Activated CD4-positive, alpha-beta T cell treated with anti-CD3 and anti-CD28 coated beads, Interleukin-10, Interleukin-2, amounts not matched to agents 100 ng/mL and 50 ng/mL, durations not matched to agents 16 hours and 8 hours (primary cell): ENCODE measurements around the gene NF1.

Experiments used
- DNase-seq: peaks from one replicate; pipeline ENCODE4 v3.0.0-alpha.2; 2020

NF1 gene

DNA sequence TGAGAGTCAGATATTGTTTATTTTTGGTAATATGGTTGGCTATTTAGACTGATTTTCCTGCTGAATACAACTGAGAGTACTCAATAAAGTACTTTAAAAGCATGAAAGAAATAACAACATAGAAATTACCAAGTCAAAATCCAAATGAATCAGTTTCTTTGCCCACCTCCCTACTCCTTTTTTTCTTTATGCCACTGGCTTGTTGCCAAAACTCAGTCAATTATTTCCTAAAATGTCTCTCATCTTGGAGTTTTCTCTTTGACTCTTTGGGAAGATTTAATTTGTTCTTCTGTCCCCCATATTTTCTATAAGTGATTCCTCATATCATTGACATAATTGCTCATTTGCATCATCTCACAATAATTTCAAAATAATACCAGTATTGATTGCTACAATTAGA, 204.8 kb downstream of the NF1 start:
- DNase-seq: no peak

DNA sequence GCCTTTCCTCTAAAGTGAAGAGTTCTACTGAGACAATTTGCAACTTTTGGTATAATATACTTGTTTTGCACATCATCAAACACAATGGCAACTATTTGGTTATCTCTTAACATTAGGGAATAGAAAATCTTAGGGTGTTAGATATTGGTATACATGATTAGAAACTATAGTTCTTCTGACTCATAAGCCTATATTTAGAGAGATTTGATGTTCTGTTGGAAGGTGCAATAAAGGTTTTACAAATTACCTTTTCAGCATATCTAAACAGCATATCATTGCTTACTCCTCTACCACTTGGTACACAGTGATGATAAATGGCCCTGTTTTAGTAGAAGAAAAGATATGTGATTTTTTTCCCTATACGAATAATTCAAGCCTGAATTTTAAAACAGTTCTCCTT, 212.9 kb downstream of the NF1 start:
- no peak for DNase-seq

DNA sequence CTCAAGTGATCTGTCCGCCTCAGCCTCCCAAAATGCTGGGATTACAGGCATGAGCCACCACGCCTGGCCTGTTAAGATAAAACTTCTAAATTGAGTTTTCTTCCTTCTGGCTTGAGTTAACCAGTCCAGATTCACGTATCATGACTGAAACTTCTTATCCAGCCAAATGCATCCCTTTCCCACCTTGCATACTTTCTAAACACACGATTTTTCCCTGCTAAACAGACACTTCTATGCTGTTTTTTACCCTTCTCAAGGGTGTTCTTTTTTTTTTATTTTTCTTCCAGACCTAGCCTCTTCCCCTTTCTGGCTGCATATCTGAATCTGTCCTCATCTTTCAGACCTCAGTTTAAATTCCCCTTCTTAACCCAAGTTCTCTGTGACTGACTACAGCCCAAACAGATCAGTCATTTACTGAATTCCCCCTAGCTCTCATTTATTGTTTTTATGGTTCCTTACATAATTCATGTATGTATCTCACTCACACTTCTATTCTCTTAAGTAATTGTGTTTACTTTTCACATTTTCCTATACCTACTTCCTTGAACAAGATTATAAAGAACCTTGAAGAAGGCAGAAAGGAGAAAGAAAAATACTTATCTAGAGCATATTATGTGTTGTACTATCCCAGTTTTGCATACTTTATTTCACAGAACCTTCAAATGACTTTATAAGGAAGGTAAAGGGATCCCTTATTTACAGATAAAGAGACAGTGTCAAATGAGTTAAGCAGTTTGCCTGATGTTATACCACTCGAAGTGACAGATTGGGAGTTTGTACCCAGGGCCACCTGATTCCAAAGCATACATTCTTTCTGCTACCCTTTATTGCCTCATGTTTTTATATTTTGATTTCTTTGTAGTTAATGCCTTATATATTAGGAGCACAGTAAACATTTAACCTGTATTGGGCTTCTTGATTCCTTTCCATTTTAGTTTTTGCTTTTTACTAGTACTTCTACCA, 213.9 kb downstream of the NF1 start:
- peak; percentile 53 for DNase-seq

DNA sequence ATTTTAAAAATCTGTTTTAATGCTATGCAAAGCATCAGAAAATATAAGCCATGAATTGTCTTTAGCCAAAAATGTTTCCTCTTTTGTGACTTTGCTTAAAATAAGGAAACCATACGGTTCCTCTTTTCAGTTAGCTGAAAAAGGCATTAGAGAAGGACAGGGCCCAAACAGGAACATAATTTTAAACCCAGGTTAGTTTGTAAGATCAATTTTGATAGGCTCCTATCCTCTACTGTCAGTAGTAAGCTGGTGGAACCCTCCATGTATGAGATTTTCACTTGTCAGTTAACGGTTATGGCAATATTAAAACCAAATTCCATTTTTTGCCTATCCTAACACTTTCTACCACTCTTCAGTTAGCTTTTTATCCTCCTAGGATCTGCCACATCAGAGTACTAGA, 214.8 kb downstream of the NF1 start:
- DNase-seq: no peak

DNA sequence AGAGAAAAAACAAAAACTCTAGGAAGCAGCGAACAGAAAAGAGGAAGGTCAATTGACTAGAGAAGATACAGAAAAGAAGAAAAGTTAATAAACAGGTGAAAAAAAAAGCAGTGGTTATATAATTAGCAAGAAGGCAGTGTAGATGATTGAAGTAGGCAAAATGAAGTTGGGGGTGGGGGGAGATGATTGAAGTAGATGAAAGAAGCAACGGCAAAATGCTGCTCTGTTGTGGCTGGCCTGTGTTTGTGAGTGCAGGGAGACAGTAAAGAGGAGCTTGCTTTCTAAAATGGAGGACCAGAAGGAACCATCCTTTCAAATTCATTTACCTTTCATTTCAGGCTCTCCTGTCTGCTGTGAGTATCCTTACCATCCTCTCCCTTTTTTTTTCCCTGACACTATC, 215.5 kb downstream of the NF1 start:
- peak; percentile 56 for DNase-seq

DNA sequence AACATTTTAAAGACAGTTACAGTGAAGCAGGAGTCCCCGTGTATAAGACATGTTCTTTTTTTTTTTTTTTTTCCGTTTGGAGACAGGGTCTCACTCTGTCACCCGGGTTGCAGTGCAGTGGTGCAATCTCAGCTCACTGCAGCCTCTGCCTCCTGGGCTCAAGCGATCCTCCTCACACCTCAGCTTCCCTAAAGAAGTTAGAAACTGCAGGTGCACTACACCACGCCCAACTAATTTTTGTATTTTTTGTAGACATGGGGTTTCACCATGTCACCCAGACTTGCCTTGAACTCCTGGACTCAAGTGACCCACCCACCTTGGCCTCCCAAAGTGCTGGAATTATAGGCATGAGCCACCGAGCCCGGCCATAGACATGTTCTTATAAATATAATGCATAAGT, 216.1 kb downstream of the NF1 start:
- peak; percentile 42 for DNase-seq

DNA sequence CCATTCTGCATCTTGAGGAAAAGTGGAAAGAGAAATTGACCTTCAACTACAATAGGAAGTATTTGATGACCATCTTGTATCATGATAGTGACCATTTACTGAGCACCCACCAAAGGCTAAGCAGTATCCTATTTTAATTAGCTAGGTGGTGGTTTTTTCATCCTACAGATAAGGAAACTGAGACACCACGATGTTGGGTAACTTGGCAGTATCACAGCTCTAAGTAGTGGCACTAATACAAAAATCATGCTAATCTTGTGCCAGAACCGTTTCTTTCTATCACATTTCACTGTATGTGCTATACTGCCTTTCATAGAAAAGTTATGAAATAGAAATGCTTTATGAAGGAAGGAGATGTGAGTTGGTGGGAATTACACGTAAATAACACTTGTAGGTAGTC, 216.7 kb downstream of the NF1 start:
- no peak for DNase-seq

DNA sequence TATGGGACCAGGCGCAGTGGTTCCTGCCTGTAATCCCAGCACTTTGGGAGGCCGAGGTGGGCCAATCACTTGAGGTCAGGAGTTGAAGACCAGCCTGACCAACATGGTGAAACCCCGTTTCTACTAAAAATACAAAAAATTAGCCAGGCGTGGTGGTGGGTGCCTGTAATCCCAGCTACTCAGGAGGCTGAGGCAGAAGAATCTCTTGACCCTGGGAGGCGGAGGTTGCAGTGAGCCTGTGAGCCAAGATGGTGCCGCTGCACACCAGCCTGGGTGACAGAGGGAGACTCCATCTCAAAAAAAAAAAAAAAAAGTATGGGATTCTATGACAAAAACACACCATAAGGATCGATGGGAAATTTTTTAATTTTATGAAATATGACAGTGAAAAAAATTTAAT, 217.4 kb downstream of the NF1 start:
- peak; percentile 53 for DNase-seq

DNA sequence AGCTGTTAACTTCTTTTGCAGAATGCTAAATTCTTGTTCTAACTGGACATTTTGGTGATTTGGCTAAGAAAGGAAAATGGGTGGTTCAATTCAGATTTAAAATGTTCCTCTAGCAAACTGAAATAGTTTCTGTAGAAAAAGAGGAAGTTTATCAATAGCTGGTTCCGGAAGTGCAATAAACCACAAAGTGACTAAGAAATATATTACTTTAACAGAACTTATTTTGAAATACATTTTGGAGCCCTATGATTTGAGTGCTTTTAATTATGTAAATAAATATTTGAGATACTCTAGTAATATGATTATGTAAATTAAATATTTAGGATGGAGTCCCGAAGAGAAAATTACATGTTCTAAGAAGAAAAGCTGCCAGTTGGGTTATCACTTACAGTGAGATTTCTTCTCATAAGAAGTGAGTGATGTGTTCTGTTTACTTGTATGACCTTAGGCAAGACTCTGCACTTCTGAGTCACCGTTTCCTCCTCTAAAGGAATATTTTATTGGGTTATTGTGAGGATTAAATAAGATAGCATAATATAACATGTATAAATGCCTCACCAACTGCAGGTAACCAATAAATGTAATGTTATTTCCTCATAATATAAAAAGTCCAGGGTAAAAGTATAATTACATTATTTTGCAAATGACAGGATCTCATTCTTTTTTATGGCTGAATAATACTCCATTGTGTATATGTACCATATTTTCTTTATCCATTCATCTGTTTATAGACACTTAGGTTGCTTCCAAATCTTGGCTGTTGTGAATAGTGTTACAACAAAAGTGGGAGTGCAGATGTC, 219.4 kb downstream of the NF1 start, which contains the start of gene EVI2B:
Gene EVI2B (minus strand): TSS at position 73 of the 800 bp plus-strand sequence. CDS start 8,445 bp downstream, outside the sequence.
- DNase-seq: peak; percentile 73

DNA sequence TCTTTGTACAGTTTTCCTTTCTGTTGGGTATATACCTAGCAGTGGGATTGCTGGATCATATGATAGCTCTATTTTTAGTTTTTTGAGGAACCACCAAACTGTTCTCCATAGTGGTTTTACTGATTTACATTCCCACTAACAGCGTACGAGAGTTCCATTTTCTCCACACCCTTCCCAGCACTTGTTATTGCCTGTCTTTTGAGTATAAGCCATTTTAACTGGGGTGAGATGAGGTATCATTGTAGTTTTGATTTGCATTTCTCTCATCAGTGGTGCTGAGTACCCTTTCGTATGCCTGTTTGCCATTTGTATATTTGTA, 220.0 kb downstream of the NF1 start:
- no peak for DNase-seq

DNA sequence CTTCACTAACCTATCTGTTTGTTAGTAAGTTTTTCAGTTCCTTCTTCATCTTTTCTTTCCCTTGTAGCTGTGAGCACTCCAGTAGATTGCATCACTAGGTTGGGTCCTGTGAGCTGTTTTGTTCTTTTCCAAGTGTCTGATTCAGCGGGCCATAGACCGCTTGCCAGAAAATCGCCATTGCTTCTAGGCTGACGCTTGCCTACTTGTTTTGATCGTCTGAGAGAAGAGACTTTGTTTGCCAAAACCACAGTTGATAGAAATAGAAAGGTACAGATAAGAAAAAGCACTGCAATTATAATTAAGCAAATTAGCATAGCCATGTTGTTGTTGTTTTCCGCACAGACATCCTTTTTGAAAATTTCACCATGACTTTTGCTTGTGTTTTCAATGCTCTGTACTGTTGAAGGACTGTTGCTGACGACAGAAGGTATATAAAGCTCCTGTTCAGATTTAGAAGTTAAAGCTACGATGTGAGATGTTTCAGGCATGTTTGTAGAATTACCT, 223.6 kb downstream of the NF1 start:
- peak; percentile 81 for DNase-seq

DNA sequence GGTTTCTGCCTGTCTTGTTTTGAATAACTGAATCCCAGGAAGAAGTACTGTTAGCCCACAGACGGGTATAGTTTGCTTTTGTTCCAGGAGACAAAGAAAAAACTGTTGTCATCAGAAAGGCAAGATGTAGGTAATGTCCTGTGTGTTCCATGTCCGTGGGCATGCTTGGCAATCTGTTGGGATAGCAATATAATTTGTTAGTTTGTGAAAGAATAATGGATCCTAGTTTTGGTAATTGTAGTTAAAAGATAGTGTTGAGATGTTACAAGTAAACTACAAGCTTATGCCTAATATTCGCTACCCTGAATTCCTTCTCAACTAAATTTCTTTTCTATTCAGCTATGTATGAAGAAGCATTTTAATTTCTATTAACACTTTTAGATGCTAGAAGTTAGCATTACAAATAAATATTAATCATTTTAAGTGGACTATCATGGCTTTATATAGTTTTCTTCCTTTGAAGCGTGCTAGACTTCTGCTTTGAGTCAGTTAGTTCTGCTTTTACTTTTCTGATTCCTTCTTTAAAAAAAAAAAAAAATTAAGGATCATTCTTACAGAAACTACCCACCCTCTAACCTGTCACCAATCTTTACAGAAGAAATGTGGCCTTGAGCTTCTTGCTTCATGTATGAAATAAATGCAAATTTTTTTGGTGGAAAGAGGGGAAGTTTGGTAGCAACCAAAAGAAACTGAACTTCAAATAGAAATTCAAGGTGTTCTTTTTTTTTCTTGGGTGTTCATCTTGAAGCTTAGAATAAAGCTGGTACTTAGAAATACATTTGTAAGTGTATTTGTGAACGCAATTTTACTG, 224.3 kb downstream of the NF1 start:
- DNase-seq: peak; percentile 55

DNA sequence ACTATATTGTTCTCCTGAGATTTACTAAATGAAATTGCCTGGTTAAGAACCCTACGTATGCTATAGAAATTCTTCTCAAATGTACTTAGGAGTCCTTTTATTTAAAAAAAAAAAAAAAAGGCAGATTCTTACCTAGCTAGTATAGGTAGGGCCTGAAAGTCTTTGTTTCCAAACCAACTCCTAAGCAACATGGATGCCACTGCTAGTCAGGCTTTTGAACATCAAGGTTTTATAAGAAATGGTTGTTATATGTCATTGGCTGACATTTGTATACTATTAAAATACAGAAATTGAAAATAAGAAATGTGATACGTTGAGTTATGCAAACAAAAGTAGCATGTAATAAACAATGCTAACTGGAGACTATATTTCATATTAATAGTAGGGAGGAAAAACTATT, 225.5 kb downstream of the NF1 start:
- no peak for DNase-seq

DNA sequence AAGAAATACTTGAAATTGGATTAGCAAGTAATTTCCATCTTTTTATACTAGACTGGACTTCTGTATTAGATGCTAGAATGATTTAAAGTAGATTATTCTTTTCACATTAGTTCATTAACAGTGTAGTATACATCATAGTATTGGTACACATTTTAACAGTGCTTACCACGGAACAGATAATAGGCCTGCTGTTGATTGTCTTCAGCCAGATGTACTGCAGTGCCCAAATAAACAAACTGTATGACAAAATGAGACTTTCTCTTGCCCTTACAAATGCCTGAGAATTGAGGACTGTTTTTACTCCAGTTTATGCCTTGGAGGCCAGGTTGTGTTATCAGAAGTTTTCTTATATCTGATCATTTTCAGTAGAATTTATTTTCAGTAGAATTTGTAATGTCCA, 226.0 kb downstream of the NF1 start:
- DNase-seq: no peak

DNA sequence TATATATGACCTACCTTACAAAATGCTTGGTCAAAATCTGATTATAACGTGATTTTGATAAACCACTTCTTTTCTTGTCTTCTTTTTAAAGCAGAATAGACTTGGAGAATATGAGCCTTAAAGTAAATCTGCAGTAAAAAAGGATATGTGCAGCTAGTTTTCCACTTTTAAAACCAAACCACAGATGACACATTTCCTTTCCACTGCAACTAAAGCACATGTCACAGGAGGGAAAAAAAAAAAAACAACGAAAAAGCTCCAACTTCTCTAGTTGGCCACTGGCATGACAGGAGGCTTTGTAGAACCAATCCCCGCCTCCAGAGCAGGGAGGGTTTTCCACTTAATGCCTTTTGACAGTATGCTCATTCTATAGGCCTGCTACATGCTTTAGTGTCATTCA, 226.7 kb downstream of the NF1 start, which contains the start of gene EVI2A:
Gene EVI2A (minus strand): TSS at position 142 of the 400 bp plus-strand sequence. CDS start 2,609 bp downstream, outside the sequence.
- DNase-seq: peak; percentile 90

DNA sequence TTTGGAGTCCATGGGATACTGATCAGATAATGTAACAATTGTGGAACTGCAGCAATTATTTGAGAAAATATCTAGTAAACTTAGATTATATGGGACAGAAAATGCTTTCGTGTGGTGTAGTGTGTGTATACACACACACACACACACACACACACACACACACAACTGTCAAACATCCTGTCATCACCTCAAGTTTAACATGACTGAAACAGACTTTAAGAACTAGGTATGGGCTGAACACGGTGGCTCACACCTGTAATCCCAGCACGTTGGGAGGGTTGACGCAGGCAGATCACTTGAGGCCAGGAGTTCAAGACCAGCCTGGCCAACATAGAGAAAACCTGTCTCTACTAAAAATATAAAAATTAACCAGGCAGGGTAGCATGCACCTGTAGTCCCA, 227.2 kb downstream of the NF1 start:
- DNase-seq: no peak

DNA sequence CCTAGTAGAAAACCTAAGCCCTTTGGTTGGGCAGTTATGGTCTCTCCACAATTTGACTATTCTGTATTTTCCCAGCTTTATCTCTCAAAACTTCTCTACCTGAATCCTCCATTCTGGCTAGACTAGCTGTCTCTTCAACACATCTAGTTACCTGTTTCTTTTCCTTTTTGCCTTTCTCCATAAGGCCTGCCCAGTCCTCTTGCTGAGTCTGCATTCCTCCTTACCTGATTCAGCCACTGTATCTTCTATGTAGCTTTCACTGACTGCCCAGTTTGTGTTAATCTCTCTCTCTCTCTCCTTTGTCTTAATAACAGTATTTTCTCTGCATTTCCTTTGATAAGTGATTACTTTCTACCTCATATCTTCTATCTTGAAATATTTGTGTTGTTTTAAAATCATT, 228.8 kb downstream of the NF1 start:
- no peak for DNase-seq

DNA sequence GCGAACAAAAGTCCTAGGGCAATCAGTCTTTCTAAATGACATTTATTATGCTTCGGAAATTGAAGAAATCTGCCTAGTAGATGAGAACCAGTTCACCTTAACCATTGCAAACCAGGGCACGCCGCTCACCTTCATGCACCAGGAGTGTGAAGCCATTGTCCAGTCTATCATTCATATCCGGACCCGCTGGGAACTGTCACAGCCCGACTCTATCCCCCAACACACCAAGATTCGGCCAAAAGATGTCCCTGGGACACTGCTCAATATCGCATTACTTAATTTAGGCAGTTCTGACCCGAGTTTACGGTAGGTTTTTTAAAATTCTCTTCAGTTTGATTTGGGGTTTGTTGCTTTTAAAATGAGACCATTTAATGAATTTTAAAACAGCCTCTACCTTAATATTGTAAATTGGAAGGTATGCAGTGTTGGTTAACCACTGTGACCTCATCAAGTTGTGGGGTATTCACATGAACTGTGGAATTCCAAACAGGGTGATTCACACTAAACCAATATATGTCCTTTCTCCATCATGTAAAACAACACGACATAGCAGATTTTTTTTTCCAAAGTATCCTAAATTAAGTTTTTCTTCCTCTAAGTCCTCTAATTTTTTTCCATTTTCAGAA, 232.9 kb downstream of the NF1 start:
- DNase-seq: no peak

DNA sequence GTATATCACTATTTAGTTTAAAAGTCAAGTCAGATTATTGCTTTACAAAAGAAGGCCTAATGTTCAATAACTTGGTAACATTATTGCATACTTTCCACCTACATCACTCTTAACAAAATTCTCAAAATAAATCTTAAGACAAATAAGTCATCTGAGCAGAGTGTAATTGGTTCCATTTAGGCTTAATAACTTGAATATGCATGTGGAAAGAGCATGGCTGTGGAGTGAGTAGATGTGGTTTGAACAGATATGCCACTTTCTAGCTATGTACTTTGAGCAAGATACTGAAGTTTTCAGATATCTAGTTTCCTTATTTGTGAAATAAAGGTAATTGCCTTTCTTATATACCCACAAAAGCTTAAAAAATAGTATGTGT, 233.4 kb downstream of the NF1 start:
- DNase-seq: no peak

DNA sequence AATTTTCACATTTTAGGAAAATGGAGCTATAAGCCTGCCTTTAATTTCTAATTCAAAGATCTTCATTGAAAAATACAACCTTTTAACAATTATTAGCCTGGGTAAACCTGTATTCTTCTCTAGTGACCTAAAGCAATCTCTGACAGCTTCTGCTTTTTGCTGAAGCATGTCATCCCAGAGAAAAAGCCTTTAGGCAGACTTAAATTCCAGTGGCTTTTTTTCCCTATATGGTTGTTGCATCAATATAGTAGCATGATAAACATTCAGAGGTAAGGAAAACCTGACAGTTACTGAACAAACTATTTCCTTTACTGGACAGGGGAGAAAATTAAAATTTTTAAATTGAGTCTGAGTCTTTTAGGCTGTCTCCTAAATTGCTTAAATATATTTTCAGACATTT, 234.4 kb downstream of the NF1 start:
- no peak for DNase-seq

DNA sequence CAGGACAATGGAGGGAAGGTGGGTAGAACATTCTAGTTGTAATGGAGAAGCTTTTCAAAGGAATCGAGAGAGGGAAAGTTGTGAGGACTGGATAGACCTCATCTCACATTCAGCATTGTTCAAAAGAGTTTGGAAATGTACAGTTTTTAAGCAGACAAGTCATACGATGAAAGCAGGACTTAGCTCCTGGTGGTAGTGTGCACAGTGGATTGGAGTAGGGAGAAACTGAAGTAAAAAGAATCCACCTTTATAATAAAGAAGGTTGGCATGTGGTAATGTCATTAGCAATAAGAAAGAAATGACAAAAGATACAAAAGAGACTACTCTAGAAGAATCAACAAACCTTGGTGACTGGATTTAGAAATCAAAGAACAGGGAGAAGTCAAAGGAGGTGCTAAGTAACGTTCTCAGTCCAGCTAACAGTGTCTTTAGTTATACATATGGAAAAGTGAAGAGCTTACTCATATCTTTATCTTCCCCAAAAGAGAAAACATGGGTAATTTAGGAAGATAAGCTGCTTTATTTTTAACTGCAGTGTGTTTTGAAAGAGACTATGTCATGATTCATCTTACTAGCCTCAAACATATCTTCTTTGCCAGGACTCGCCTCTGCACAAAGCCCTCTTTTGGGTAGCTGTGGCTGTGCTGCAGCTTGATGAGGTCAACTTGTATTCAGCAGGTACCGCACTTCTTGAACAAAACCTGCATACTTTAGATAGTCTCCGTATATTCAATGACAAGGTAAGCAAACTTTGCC, 245.3 kb downstream of the NF1 start:
- DNase-seq: no peak
